H1 (cell line): ENCODE data around the gene SLC27A2. TPM values are rescaled to one million over a fixed set of nuclear protein-coding genes. Genes with fewer than 3 reads are reported as not detected.
A peak's percentile ranks its signal among the peaks of the same experiment; 100 is the strongest.

Experiments used
- CTCF ChIA-PET: fragments of 300-600 bp; sonication (Branson Sonifier 250); formaldehyde crosslinking; loops from one replicate; lab custom pipeline; 2021; ENCODE audit not compliant: partially characterized antibody; lab: Charles Lee
- POLR2A ChIA-PET: fragments of 300-600 bp; sonication (Branson Sonifier 250); formaldehyde crosslinking; loops from one replicate; lab custom pipeline; 2021; ENCODE audit warnings: inconsistent platforms; ENCODE audit not compliant: partially characterized antibody; lab: Charles Lee
- DNase-seq, 2 experiments: peaks; one replicate each; pipeline versions ENCODE4 v3.0.0 to v3.0.0-alpha.2; 2010 to 2022; ENCODE audit warnings: low spot score in 2 of 2, low read depth in 1 of 2, mixed read lengths in 1 of 2
- FAIRE-seq: peaks from 2 replicates; lab custom pipeline; 2011; peaks lifted over from hg19 to GRCh38; lab: Jason Lieb, UNC
- H2AFZ ChIP-seq: 2 replicates; pipeline ENCODE4 v1.8.1; 2012; ENCODE audit warnings: low read length, inconsistent platforms
- H2AK5ac ChIP-seq: 2 replicates; pipeline ENCODE4 v1.6.1; 2013; ENCODE audit warnings: low read depth, low read length
- H2BK120ac ChIP-seq: replicated peaks from 2 replicates; pipeline ENCODE3; 2013; ENCODE audit warnings: low read depth, low read length, inconsistent platforms
- H2BK12ac ChIP-seq: 2 replicates; pipeline ENCODE4 v1.6.1; 2013; ENCODE audit warnings: low read depth, low read length
- H2BK15ac ChIP-seq: 2 replicates; pipeline ENCODE4 v1.6.1; 2013; ENCODE audit warnings: low read length
- H2BK20ac ChIP-seq: 2 replicates; pipeline ENCODE4 v1.6.1; 2013; ENCODE audit warnings: low read length
- H2BK5ac ChIP-seq: 2 replicates; pipeline ENCODE4 v1.6.1; 2013; ENCODE audit warnings: low read depth, low read length
- H3K14ac ChIP-seq: 2 replicates; pipeline ENCODE4 v1.6.1; 2013; ENCODE audit warnings: inconsistent platforms; ENCODE audit not compliant: insufficient read length
- H3K18ac ChIP-seq: 2 replicates; pipeline ENCODE4 v1.6.1; 2013; ENCODE audit warnings: low read length; ENCODE audit errors: extremely low read depth
- H3K23ac ChIP-seq: 2 replicates; pipeline ENCODE4 v1.6.1; 2013; ENCODE audit warnings: inconsistent platforms; ENCODE audit not compliant: insufficient read length
- H3K23me2 ChIP-seq: 2 replicates; pipeline ENCODE4 v1.6.1; 2013; ENCODE audit warnings: low read depth, low read length
- H3K27ac ChIP-seq: 2 replicates; pipeline ENCODE4 v1.6.1; 2011; ENCODE audit warnings: low read depth, low read length, inconsistent platforms
- H3K27me3 ChIP-seq, 4 experiments: replicated peaks in 1 of 4; 1 replicate in 1 of 4; 2 replicates in 3 of 4; pipeline versions ENCODE4 v1.6.1 to v1.8.1; 2011 to 2013; ENCODE audit warnings: low read length in 3 of 4, mild to moderate bottlenecking in 3 of 4, inconsistent platforms in 2 of 4, mixed read lengths in 2 of 4, moderate library complexity in 1 of 4; ENCODE audit not compliant: control insufficient read depth in 3 of 4, insufficient read depth in 3 of 4; ENCODE audit errors: extremely low read depth in 1 of 4
- H3K36me3 ChIP-seq, 4 experiments: 2 replicates each; pipeline versions ENCODE4 v1.6.1 to v1.8.1; 2011 to 2013; ENCODE audit warnings: mild to moderate bottlenecking in 4 of 4, low read length in 3 of 4, moderate library complexity in 2 of 4, control low read depth in 1 of 4, inconsistent platforms in 1 of 4; ENCODE audit not compliant: insufficient read depth in 4 of 4, control insufficient read depth in 2 of 4
- H3K4ac ChIP-seq: replicated peaks from 2 replicates; pipeline ENCODE3; 2013; ENCODE audit warnings: low read length, low read depth, mixed read lengths, inconsistent platforms; ENCODE audit not compliant: insufficient read length
- H3K4me1 ChIP-seq, 4 experiments: replicated peaks in 1 of 4; 1 replicate in 1 of 4; 2 replicates in 3 of 4; pipeline versions ENCODE4 v1.6.1 to v1.8.1; 2011 to 2013; ENCODE audit warnings: low read length in 3 of 4, inconsistent platforms in 2 of 4, mixed read lengths in 1 of 4; ENCODE audit not compliant: insufficient read depth in 4 of 4, control insufficient read depth in 3 of 4
- H3K4me2 ChIP-seq, 2 experiments: 2 replicates each; pipeline versions ENCODE4 v1.6.1 to v1.8.1; 2011 to 2013; ENCODE audit warnings: low read depth in 2 of 2, low read length in 2 of 2, control low read depth in 1 of 2, inconsistent platforms in 1 of 2, mild to moderate bottlenecking in 1 of 2; ENCODE audit not compliant: insufficient read depth in 1 of 2
- H3K4me3 ChIP-seq, 4 experiments: fragments of 200-600, 300-600 bp in 1 of 4; sonication (generic), shearing (Covaris generic), sonication (Bioruptor Twin) in 1 of 4; 2 replicates each; pipeline versions ENCODE4 v1.5.1 to v1.8.1; 2011 to 2016; ENCODE audit warnings: low read length in 4 of 4, low read depth in 3 of 4, control low read depth in 2 of 4, inconsistent platforms in 2 of 4, mild to moderate bottlenecking in 2 of 4, mixed read lengths in 1 of 4, moderate library complexity in 1 of 4; ENCODE audit not compliant: insufficient read depth in 2 of 4; ENCODE audit errors: extremely low read depth in 1 of 4
- H3K56ac ChIP-seq: replicated peaks from 2 replicates; pipeline ENCODE3; 2013; ENCODE audit warnings: low read depth, mild to moderate bottlenecking, mixed read lengths, low read length, inconsistent platforms; ENCODE audit not compliant: insufficient read length
- H3K79me1 ChIP-seq: 2 replicates; pipeline ENCODE4 v1.6.1; 2013; ENCODE audit warnings: low read depth, low read length, control low read depth
- H3K79me2 ChIP-seq, 2 experiments: 2 replicates each; pipeline versions ENCODE4 v1.6.1 to v1.8.1; 2012 to 2013; ENCODE audit warnings: low read length in 2 of 2, mild to moderate bottlenecking in 2 of 2, inconsistent platforms in 1 of 2; ENCODE audit not compliant: insufficient read depth in 2 of 2, control insufficient read depth in 1 of 2
- H3K9ac ChIP-seq, 4 experiments: replicated peaks in 1 of 4; 1 replicate in 1 of 4; 2 replicates in 3 of 4; pipeline versions ENCODE4 v1.6.1 to v1.8.1; 2011 to 2013; ENCODE audit warnings: low read depth in 3 of 4, low read length in 3 of 4, control low read depth in 2 of 4, mild to moderate bottlenecking in 2 of 4, moderate library complexity in 2 of 4, inconsistent platforms in 1 of 4; ENCODE audit errors: extremely low read depth in 1 of 4
- H3K9me3 ChIP-seq, 2 experiments: 2 replicates each; pipeline versions ENCODE4 v1.6.1 to v1.8.1; 2012 to 2013; ENCODE audit warnings: mild to moderate bottlenecking in 2 of 2, moderate library complexity in 2 of 2, control low read depth in 1 of 2, inconsistent platforms in 1 of 2, low read depth in 1 of 2, low read length in 1 of 2, mixed read lengths in 1 of 2; ENCODE audit not compliant: insufficient read depth in 2 of 2
- H4K20me1 ChIP-seq, 2 experiments: replicated peaks in 1 of 2; 2 replicates each; pipeline versions ENCODE3 to v1.8.1; 2011 to 2013; ENCODE audit warnings: inconsistent platforms in 2 of 2, low read length in 2 of 2, mild to moderate bottlenecking in 1 of 2; ENCODE audit not compliant: insufficient read depth in 2 of 2, control insufficient read depth in 1 of 2
- H4K5ac ChIP-seq: 2 replicates; pipeline ENCODE4 v1.6.1; 2013; ENCODE audit warnings: low read length, low read depth, mixed read lengths, inconsistent platforms; ENCODE audit not compliant: insufficient read length
- H4K8ac ChIP-seq: 2 replicates; pipeline ENCODE4 v1.8.0; 2013; ENCODE audit warnings: mild to moderate bottlenecking, moderate library complexity, low read length, inconsistent platforms; ENCODE audit not compliant: insufficient read depth; ENCODE audit errors: extremely low read depth
- H4K91ac ChIP-seq: replicated peaks from 2 replicates; pipeline ENCODE3; 2013; ENCODE audit warnings: low read length, mixed read lengths, inconsistent platforms; ENCODE audit not compliant: insufficient read length
- RAD21 ChIP-seq, 2 experiments: IDR thresholded peaks in 1 of 2; conservative IDR thresholded peaks in 1 of 2; 2 replicates each; pipeline ENCODE4 v1.6.1; 2011; ENCODE audit warnings: low read depth in 2 of 2, low read length in 2 of 2, improper control_type of control experiment in 1 of 2, inconsistent platforms in 1 of 2, mild to moderate bottlenecking in 1 of 2, moderate library complexity in 1 of 2
- SP4 ChIP-seq: IDR thresholded peaks from 2 replicates; pipeline ENCODE4 v1.6.1; 2012; ENCODE audit warnings: low read length, inconsistent platforms
- ZNF274 ChIP-seq: IDR thresholded peaks from 2 replicates; pipeline ENCODE4 v1.7.0; 2012; ENCODE audit warnings: low read length, borderline replicate concordance; ENCODE audit errors: extremely low read depth
- WGBS, 2 experiments: shearing (Covaris generic) in 1 of 2; methylation state at CpG; one replicate each; pipeline versions ENCODE4 v1.1.6 to v1.1.7; 2013 to 2015; ENCODE audit warnings: low lambda C conversion rate in 2 of 2, mixed read lengths in 2 of 2, inconsistent platforms in 1 of 2, low coverage in 1 of 2, missing lambda C conversion rate in 1 of 2; ENCODE audit not compliant: insufficient replicate concordance in 2 of 2, insufficient coverage in 1 of 2, insufficient read length in 1 of 2; ENCODE audit errors: extremely low coverage in 1 of 2, missing lambda C conversion rate in 1 of 2; 5-methylcytosine and 5-hydroxymethylcytosine counted together
- polyA plus RNA-seq, 7 experiments: library from polyadenylated mRNA; depleted of rRNA in 3 of 7; stranded (reverse) in 5 of 7; unstranded in 2 of 7; fragments of >200 nt in 5 of 7; fragments of 200-250 nt in 2 of 7; gene quantifications; 1 replicate in 5 of 7; 2 replicates in 1 of 7; 4 replicates in 1 of 7; pipeline versions ENCODE4 v1.2.1 to v1.2.3, GENCODE V29; 2011 to 2013; ENCODE audit warnings: missing spikeins in 2 of 7, mixed read lengths in 2 of 7
- total RNA-seq: library from RNA; stranded (reverse); fragmentation: NEBNext Ultra II Directional; extraction: Animal tissue kit (Norgen Biotek cat#: 25700); gene quantifications from 2 replicates; pipeline ENCODE4 v1.2.1, GENCODE V29; 2021
- TF ChIP-seq, protein P1 (sequence below): IDR thresholded peaks from 2 replicates; pipeline ENCODE4 v1.6.1; 2012; ENCODE audit warnings: inconsistent platforms

Gene SLC27A2
- total and polyA plus RNA-seq, 2 of the 8 experiments (the other 6 are each of a cell fraction or from before 2014, with no cell fraction given) = 5.6 to 5.8 TPM

DNA sequence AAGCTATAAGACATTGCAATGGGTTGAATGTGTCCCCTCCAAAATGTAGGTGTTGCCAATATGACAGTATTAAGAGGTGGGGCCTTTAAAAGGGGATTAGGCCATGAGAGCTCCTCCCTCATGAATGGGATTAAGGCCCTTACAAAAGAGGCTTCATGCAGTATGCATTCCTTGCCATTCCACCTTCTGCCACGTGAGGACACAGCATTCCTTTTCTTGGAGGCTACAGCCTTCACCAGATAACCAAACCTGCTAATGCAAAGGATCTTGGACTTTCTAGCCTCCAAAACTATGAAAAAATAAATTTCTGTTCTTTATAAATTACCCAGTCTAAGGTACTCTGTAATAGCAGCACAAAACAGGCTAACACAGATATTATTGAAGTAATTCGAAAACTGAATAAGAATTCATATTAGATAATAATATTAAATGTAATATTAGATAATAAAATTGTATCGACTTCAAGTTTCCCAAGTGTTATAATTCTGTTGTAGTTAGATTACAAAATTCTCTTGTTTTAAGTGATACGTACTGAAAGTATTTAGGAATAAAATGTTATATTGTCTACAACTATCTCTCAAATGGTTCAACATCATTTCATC lies 33.5 kb upstream of the SLC27A2 start:
- H2BK12ac ChIP-seq = no peak overlapping the region
- no peaks in the 10 kb centered on the region for H4K20me1 ChIP-seq
- H3K14ac ChIP-seq = no peak overlapping the region
- no peaks in the 10 kb centered on the region for H3K9me3 ChIP-seq
- H3K23me2 ChIP-seq = no peaks in the 10 kb centered on the region
- CTCF ChIA-PET = interaction anchor here (0.6 to 2.0 kb wide), 23 partner anchors 11 to 1485 kb away, joined by 3 to 10 read pairs (median 3); no protein-coding TSS in a partner anchor
- H3K79me2 ChIP-seq = no peaks in the 10 kb centered on the region
- H3K4ac ChIP-seq = no peak overlapping the region
- no peaks in the 10 kb centered on the region for H3K79me1 ChIP-seq
- H3K4me1 ChIP-seq = no peaks in the 10 kb centered on the region
- no peak overlapping the region for H2AFZ ChIP-seq
- H2BK120ac ChIP-seq = no peak overlapping the region
- H3K9ac ChIP-seq = no peak overlapping the region
- no peak overlapping the region for H2BK20ac ChIP-seq
- H3K23ac ChIP-seq = no peak overlapping the region
- no peak overlapping the region for H3K18ac ChIP-seq
- H3K4me3 ChIP-seq = no peak overlapping the region
- POLR2A ChIA-PET = interaction anchor here (0.6 kb wide), 1 partner anchor 16 kb away, joined by 3 read pairs; no protein-coding TSS in a partner anchor
- no peak overlapping the region for H2AK5ac ChIP-seq
- peak; percentile 92 for FAIRE-seq
- H3K56ac ChIP-seq = no peak overlapping the region
- H3K4me2 ChIP-seq = no peak overlapping the region
- H2BK15ac ChIP-seq = no peak overlapping the region
- 68% methylated on average over 4 of the region's 4 CpGs; no CpG with 5 or more reads in 1 of the 2 experiments for WGBS, 2 experiments
- no peaks in the 10 kb centered on the region for H3K36me3 ChIP-seq
- peak in 1 of 2 experiments; percentile 7 for DNase-seq
- no peak overlapping the region for H4K91ac ChIP-seq
- no peak overlapping the region for H3K27ac ChIP-seq
- no peak overlapping the region for H4K8ac ChIP-seq
- no peak overlapping the region for H2BK5ac ChIP-seq
- no peak overlapping the region for H4K5ac ChIP-seq
- no peaks in the 10 kb centered on the region for H3K27me3 ChIP-seq
- TF ChIP-seq ZNF274 (no peak), RAD21 (IDR thresholded peaks at IDR 0.05 in 1 of 2, conservative IDR thresholded peaks at IDR 0.05 in 1 of 2; ENCODE audit: low read depth in 2 of 2, low read length in 2 of 2) (peak; percentile 81 to 82), SP4 (no peak)
- TF ChIP-seq, protein P1, sequence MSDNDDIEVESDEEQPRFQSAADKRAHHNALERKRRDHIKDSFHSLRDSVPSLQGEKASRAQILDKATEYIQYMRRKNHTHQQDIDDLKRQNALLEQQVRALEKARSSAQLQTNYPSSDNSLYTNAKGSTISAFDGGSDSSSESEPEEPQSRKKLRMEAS = peak; percentile 57; the same call in 1 of the 2 replicates
